K562 (cell line): ENCODE results near the gene MYH9. TPM values are rescaled to one million over a fixed set of nuclear protein-coding genes. Genes with fewer than 3 reads are reported as not detected.

ENCODE experiments used
- ATF7 ChIP-seq: fragments of 450-650 bp; IDR thresholded peaks from 2 replicates; pipeline ENCODE4 v1.7.1; 2014; ENCODE audit warnings: mild to moderate bottlenecking, moderate library complexity
- BHLHE40 ChIP-seq: IDR thresholded peaks from 2 replicates; pipeline ENCODE4 v1.6.1; 2011; ENCODE audit warnings: low read length, improper control_type of control experiment
- CTCF ChIP-seq, 3 experiments: IDR thresholded peaks in 2 of 3; conservative IDR thresholded peaks in 1 of 3; 2 replicates each; pipeline ENCODE4 v1.5.1; 2011 to 2012; ENCODE audit warnings: low read length in 3 of 3, mild to moderate bottlenecking in 3 of 3, control low read depth in 2 of 3, improper control_type of control experiment in 1 of 3, inconsistent platforms in 1 of 3, low read depth in 1 of 3, mixed read lengths in 1 of 3, moderate library complexity in 1 of 3; ENCODE audit not compliant: insufficient read depth in 2 of 3
- CXXC5 ChIP-seq: fragments of 250-450 bp; sonication (Bioruptor Pico); IDR thresholded peaks from 2 replicates; pipeline ENCODE4 v1.8.0; 2022; ENCODE audit warnings: inconsistent platforms, mild to moderate bottlenecking, moderate library complexity
- E2F6 ChIP-seq, 2 experiments: IDR thresholded peaks; 2 replicates each; pipeline ENCODE4 v1.6.1; 2011; ENCODE audit warnings: borderline replicate concordance in 1 of 2, control low read depth in 1 of 2, low read depth in 1 of 2, low read length in 1 of 2, mild to moderate bottlenecking in 1 of 2, mixed read lengths in 1 of 2, moderate library complexity in 1 of 2; ENCODE audit not compliant: insufficient read depth in 1 of 2, insufficient read length in 1 of 2, poor library complexity in 1 of 2, severe bottlenecking in 1 of 2; ENCODE audit errors: extremely low read depth in 1 of 2
- EP400 ChIP-seq: fragments of 450-650 bp; IDR thresholded peaks from 2 replicates; pipeline ENCODE4 v1.6.1; 2017; ENCODE audit warnings: antibody characterized with exemption, mild to moderate bottlenecking, moderate library complexity
- HES1 ChIP-seq: fragments of 450-650 bp; IDR thresholded peaks from 2 replicates; pipeline ENCODE4 v1.6.1; 2016; ENCODE audit warnings: low read depth, mild to moderate bottlenecking, moderate library complexity
- HMBOX1 ChIP-seq: sonication (generic); IDR thresholded peaks from 2 replicates; pipeline ENCODE4 v1.6.1; 2016
- HMGN3 ChIP-seq: IDR thresholded peaks from 2 replicates; pipeline ENCODE4 v1.6.1; 2011; ENCODE audit warnings: borderline replicate concordance, low read depth, mild to moderate bottlenecking, mixed read lengths, low read length; ENCODE audit not compliant: insufficient read length; ENCODE audit errors: extremely low read depth
- KLF16 ChIP-seq: IDR thresholded peaks from 2 replicates; pipeline ENCODE4 v1.6.1; 2016; ENCODE audit warnings: antibody characterized with exemption
- MAX ChIP-seq: sonication (generic); formaldehyde crosslinking; IDR thresholded peaks from 2 replicates; pipeline ENCODE4 v1.9.0; 2022; ENCODE audit warnings: mild to moderate bottlenecking, missing genetic modification reagents
- MEF2D ChIP-seq: conservative IDR thresholded peaks from 2 replicates; pipeline ENCODE4 v1.6.1; 2016; ENCODE audit warnings: low read depth, missing genetic modification characterization, missing compliant biosample characterization
- RBM25 ChIP-seq: fragments of 200-400 bp; formaldehyde crosslinking; IDR thresholded peaks from 2 replicates; pipeline ENCODE4 v1.6.1; 2018; ENCODE audit warnings: low read length, low read depth, moderate library complexity; ENCODE audit not compliant: severe bottlenecking
- VEZF1 ChIP-seq: fragments of 200-800 bp; sonication (Bioruptor generic); IDR thresholded peaks from 2 replicates; pipeline ENCODE4 v1.6.1; 2017; ENCODE audit warnings: missing genetic modification characterization, missing compliant biosample characterization
- ZBTB8A ChIP-seq: fragments of 450-650 bp; IDR thresholded peaks from 2 replicates; pipeline ENCODE4 v1.6.1; 2018; ENCODE audit warnings: mild to moderate bottlenecking, moderate library complexity; ENCODE audit not compliant: partially characterized antibody
- ZKSCAN1 ChIP-seq: fragments of 150-350 bp; IDR thresholded peaks from 2 replicates; pipeline ENCODE4 v1.6.1; 2016; ENCODE audit warnings: low read depth, low read length
- ZNF124 ChIP-seq: sonication (generic); formaldehyde crosslinking; IDR thresholded peaks from 2 replicates; pipeline ENCODE4 v1.8.1; 2022; ENCODE audit warnings: missing genetic modification reagents
- ZNF134 ChIP-seq: fragments of 250-450 bp; sonication (Bioruptor Pico); conservative IDR thresholded peaks from 2 replicates; pipeline ENCODE4 v1.4.0; 2020
- ZNF197 ChIP-seq: fragments of 200-800 bp; sonication (Bioruptor generic); IDR thresholded peaks from 2 replicates; pipeline ENCODE4 v1.6.1; 2016; ENCODE audit warnings: low read depth, missing genetic modification characterization, missing compliant biosample characterization
- ZNF766 ChIP-seq: fragments of 200-800 bp; sonication (Bioruptor generic); conservative IDR thresholded peaks from 2 replicates; pipeline ENCODE4 v1.6.1; 2016; ENCODE audit warnings: missing genetic modification characterization, missing compliant biosample characterization
- polyA plus RNA-seq, 8 experiments: library from polyadenylated mRNA; depleted of rRNA in 4 of 8; stranded (reverse) in 5 of 8; unstranded in 3 of 8; fragments of >200 nt; fragmentation: Nextera tagmentation in 2 of 8; fragmentation: Illumina TruSeq in 1 of 8; extraction: Ambion mirVana in 2 of 8; extraction: Trizol in 1 of 8; gene quantifications; 2 replicates each; pipeline versions ENCODE4 v1.2.1 to v1.2.3, GENCODE V29; 2011 to 2014; ENCODE audit warnings: inconsistent platforms in 1 of 8, missing spikeins in 1 of 8
- total RNA-seq, 7 experiments: library from RNA; depleted of rRNA in 6 of 7; stranded (reverse); fragments of >200 nt in 6 of 7; fragmentation: Illumina TruSeq in 2 of 7; extraction: Trizol in 2 of 7; gene quantifications; 2 replicates each; pipeline versions ENCODE4 v1.2.1 to v1.2.3, GENCODE V29; 2011 to 2021; ENCODE audit warnings: low replicate concordance in 1 of 7

The MYH9 gene
- total and polyA plus RNA-seq, 9 of the 15 experiments (the other 6 are each of a cell fraction or from before 2014, with no cell fraction given), result 0.71 to 111 (median 24.6) TPM

- TF ChIP-seq ZNF197 (CRISPR knock-in tag) (no peak), KLF16 (peak; percentile 51; the same call in 1 of the 2 replicates), HES1 (peak; percentile 63), ZKSCAN1 (peak; percentile 95), VEZF1 (CRISPR knock-in tag) (peak; percentile 43), CXXC5 (CRISPR knock-in tag) (peak; percentile 48), CTCF (IDR thresholded peaks at IDR 0.05 in 2 of 3, conservative IDR thresholded peaks at IDR 0.05 in 1 of 3; ENCODE audit: insufficient read depth in 2 of 3, low read depth in 1 of 3, low read length in 3 of 3) (peak in 1 of 3 experiments; percentile 11; a peak in 1 of 6 replicates), MEF2D (tag) (peak; percentile 76), ATF7 (peak; percentile 74), HMGN3 (no peak), MAX (CRISPR knock-in tag) (0 out of 2 replicates have a peak, but pooled peaks have one; percentile 12), ZNF124 (CRISPR knock-in tag) (no peak), HMBOX1 (peak; percentile 83), ZNF766 (0 out of 2 replicates have a peak, but pooled peaks have one; percentile 38), E2F6 (IDR thresholded peaks at IDR 0.05; ENCODE audit: borderline replicate concordance in 1 of 2, extremely low read depth in 1 of 2, insufficient read depth in 1 of 2, insufficient read length in 1 of 2, low read depth in 1 of 2, low read length in 1 of 2, poor library complexity in 1 of 2, severe bottlenecking in 1 of 2) (no peak), EP400 (0 out of 2 replicates have a peak, but pooled peaks have one; percentile 13), RBM25 (peak; percentile 25), ZNF134 (CRISPR knock-in tag) (peak; percentile 47; the same call in 1 of the 2 replicates), ZBTB8A (no peak), BHLHE40 (peak; percentile 20; the same call in 1 of the 2 replicates)
These were observed 36.0 kb upstream of the MYH9 start (continued) for GRCh38 chr22:36423461-36424404.
